IMR-90 (cell line): ENCODE data around the gene PTGR3. TPM values are rescaled to one million over a fixed set of nuclear protein-coding genes. Genes with fewer than 3 reads are reported as not detected.

Experiments
- ATAC-seq: fragments of 200-7000 bp; cut with Tn5 transposase; 2 replicates; pipeline ENCODE4 v1.9.1; 2020; ENCODE audit warnings: low read depth, mild to moderate bottlenecking, moderate library complexity
- BruUV-seq: library from RNA; stranded (reverse); fragments of 400-500 nt; replicated peaks from 2 replicates; lab custom pipeline; 2021; lab: Mats Ljungman, UMichigan
- CTCF ChIA-PET: fragments of 300-600 bp; formaldehyde crosslinking; extraction: SDS; loops from one replicate; lab custom pipeline; 2021; ENCODE audit warnings: antibody characterized with exemption; lab: Yijun Ruan, JAX
- POLR2A ChIA-PET: fragments of 300-600 bp; sonication (Branson Sonifier 250); formaldehyde crosslinking; loops from one replicate; lab custom pipeline; 2022; ENCODE audit warnings: antibody characterized with exemption; ENCODE audit not compliant: unreplicated experiment; lab: Charles Lee
- DNase-seq: peaks from one replicate; pipeline ENCODE4 v3.0.0; 2013
- H2AFZ ChIP-seq: replicated peaks from 2 replicates; pipeline ENCODE3; 2013; ENCODE audit warnings: low read length, mild to moderate bottlenecking; ENCODE audit not compliant: poor library complexity
- H2AK5ac ChIP-seq: 2 replicates; pipeline ENCODE4 v1.6.1; 2013; ENCODE audit warnings: low read depth, low read length, inconsistent platforms
- H2AK9ac ChIP-seq: replicated peaks from 2 replicates; pipeline ENCODE3; 2013; ENCODE audit warnings: mild to moderate bottlenecking, low read depth, low read length, moderate library complexity; ENCODE audit not compliant: poor library complexity
- H2BK120ac ChIP-seq: 2 replicates; pipeline ENCODE4 v1.6.1; 2013; ENCODE audit warnings: low read depth, low read length, inconsistent platforms
- H2BK15ac ChIP-seq: 3 replicates; pipeline ENCODE4 v1.6.1; 2013; ENCODE audit warnings: low read depth, low read length, inconsistent platforms
- H2BK20ac ChIP-seq: 2 replicates; pipeline ENCODE4 v1.6.1; 2013; ENCODE audit warnings: low read depth, mild to moderate bottlenecking, inconsistent platforms, low read length, moderate library complexity
- H2BK5ac ChIP-seq: 2 replicates; pipeline ENCODE4 v1.6.1; 2013; ENCODE audit warnings: mild to moderate bottlenecking, low read depth, low read length, inconsistent platforms; ENCODE audit not compliant: poor library complexity, severe bottlenecking
- H3K14ac ChIP-seq: replicated peaks from 2 replicates; pipeline ENCODE4 v1.6.1; 2013; ENCODE audit warnings: low read depth, low read length, inconsistent platforms
- H3K18ac ChIP-seq: 2 replicates; pipeline ENCODE4 v1.6.1; 2013; ENCODE audit warnings: low read depth, low read length, control low read depth
- H3K23ac ChIP-seq: 2 replicates; pipeline ENCODE4 v1.6.1; 2013; ENCODE audit warnings: low read depth, low read length, inconsistent platforms
- H3K27ac ChIP-seq: 2 replicates; pipeline ENCODE4 v1.5.1; 2013; ENCODE audit warnings: mild to moderate bottlenecking, control low read depth, low read length; ENCODE audit not compliant: insufficient read depth
- H3K27me3 ChIP-seq: 2 replicates; pipeline ENCODE4 v1.6.1; 2013; ENCODE audit warnings: low read length; ENCODE audit not compliant: control insufficient read depth, insufficient read depth
- H3K36me3 ChIP-seq: 2 replicates; pipeline ENCODE4 v1.6.1; 2013; ENCODE audit warnings: low read length, mixed read lengths; ENCODE audit not compliant: control insufficient read depth, insufficient read depth
- H3K4ac ChIP-seq: 2 replicates; pipeline ENCODE4 v1.6.1; 2013; ENCODE audit warnings: low read depth, low read length, inconsistent platforms
- H3K4me1 ChIP-seq: 2 replicates; pipeline ENCODE4 v1.6.1; 2013; ENCODE audit warnings: low read length, mixed read lengths; ENCODE audit not compliant: control insufficient read depth, insufficient read depth
- H3K4me2 ChIP-seq: 2 replicates; pipeline ENCODE4 v1.6.1; 2013; ENCODE audit warnings: low read depth, mild to moderate bottlenecking, control low read depth, low read length, moderate library complexity
- H3K4me3 ChIP-seq: 2 replicates; pipeline ENCODE4 v1.5.1; 2013; ENCODE audit warnings: low read depth, mild to moderate bottlenecking, control low read depth, low read length, moderate library complexity; ENCODE audit not compliant: insufficient read depth
- H3K56ac ChIP-seq: 2 replicates; pipeline ENCODE4 v1.6.1; 2013; ENCODE audit warnings: low read length, inconsistent platforms; ENCODE audit not compliant: insufficient read depth; ENCODE audit errors: extremely low read depth
- H3K79me1 ChIP-seq, 2 experiments: 2 replicates each; pipeline ENCODE4 v1.6.1; 2013; ENCODE audit warnings: low read length in 2 of 2, inconsistent platforms in 1 of 2, low read depth in 1 of 2
- H3K9ac ChIP-seq: 2 replicates; pipeline ENCODE4 v1.6.1; 2013; ENCODE audit warnings: low read depth, low read length, control low read depth
- H3K9me1 ChIP-seq: 2 replicates; pipeline ENCODE4 v1.6.1; 2013; ENCODE audit warnings: low read length, inconsistent platforms; ENCODE audit not compliant: insufficient read depth
- H3K9me3 ChIP-seq: 2 replicates; pipeline ENCODE4 v1.6.1; 2013; ENCODE audit warnings: low read length; ENCODE audit not compliant: control insufficient read depth, insufficient read depth
- H4K20me1 ChIP-seq: 2 replicates; pipeline ENCODE4 v1.6.1; 2013; ENCODE audit warnings: low read length, inconsistent platforms; ENCODE audit not compliant: insufficient read depth
- H4K5ac ChIP-seq: 2 replicates; pipeline ENCODE4 v1.6.1; 2013; ENCODE audit warnings: mild to moderate bottlenecking, low read depth, low read length, control low read depth
- H4K8ac ChIP-seq, 2 experiments: 2 replicates each; pipeline ENCODE4 v1.6.1; 2013; ENCODE audit warnings: low read depth in 2 of 2, low read length in 2 of 2, control low read depth in 1 of 2, inconsistent platforms in 1 of 2
- H4K91ac ChIP-seq: 2 replicates; pipeline ENCODE4 v1.6.1; 2013; ENCODE audit warnings: low read depth, low read length, inconsistent platforms; ENCODE audit not compliant: insufficient read depth
- BHLHE40 ChIP-seq: fragments of 150-350 bp; IDR thresholded peaks from 2 replicates; pipeline ENCODE4 v1.6.1; 2016; ENCODE audit warnings: mild to moderate bottlenecking, low read depth, low read length
- CEBPB ChIP-seq: IDR thresholded peaks from 2 replicates; pipeline ENCODE4 v1.6.1; 2012; ENCODE audit warnings: low read depth, low read length, improper control_type of control experiment
- CHD1 ChIP-seq: IDR thresholded peaks from 2 replicates; pipeline ENCODE4 v1.6.1; 2012; ENCODE audit warnings: low read depth, low read length, improper control_type of control experiment
- CTCF ChIP-seq: conservative IDR thresholded peaks from 2 replicates; pipeline ENCODE4 v1.5.1; 2012; ENCODE audit warnings: mild to moderate bottlenecking, low read depth, low read length, improper control_type of control experiment
- FOS ChIP-seq: fragments of 150-350 bp; IDR thresholded peaks from 2 replicates; pipeline ENCODE4 v1.6.1; 2016; ENCODE audit warnings: low read depth, low read length
- MAFK ChIP-seq: IDR thresholded peaks from 2 replicates; pipeline ENCODE4 v1.6.1; 2012; ENCODE audit warnings: low read depth, low read length, improper control_type of control experiment
- MAZ ChIP-seq: IDR thresholded peaks from 2 replicates; pipeline ENCODE4 v1.6.1; 2012; ENCODE audit warnings: low read depth, mild to moderate bottlenecking, low read length, improper control_type of control experiment, moderate library complexity, borderline replicate concordance
- MXI1 ChIP-seq: IDR thresholded peaks from 2 replicates; pipeline ENCODE4 v1.6.1; 2012; ENCODE audit warnings: low read depth, mild to moderate bottlenecking, low read length, moderate library complexity, borderline replicate concordance
- NFE2L2 ChIP-seq: fragments of 150-350 bp; IDR thresholded peaks from 2 replicates; pipeline ENCODE4 v1.6.1; 2016; ENCODE audit warnings: low read depth, mild to moderate bottlenecking, low read length
- POLR2A ChIP-seq: IDR thresholded peaks from 2 replicates; pipeline ENCODE4 v1.6.1; 2012; ENCODE audit warnings: mild to moderate bottlenecking, low read depth, low read length
- RAD21 ChIP-seq: IDR thresholded peaks from 2 replicates; pipeline ENCODE4 v1.6.1; 2012; ENCODE audit warnings: low read length, improper control_type of control experiment
- RCOR1 ChIP-seq: IDR thresholded peaks from 2 replicates; pipeline ENCODE4 v1.6.1; 2012; ENCODE audit warnings: mild to moderate bottlenecking, low read length, improper control_type of control experiment; ENCODE audit not compliant: insufficient replicate concordance
- RFX5 ChIP-seq: IDR thresholded peaks from 2 replicates; pipeline ENCODE4 v1.8.0; 2012; ENCODE audit warnings: low read depth, mild to moderate bottlenecking, low read length, moderate library complexity
- SMC3 ChIP-seq: fragments of 150-350 bp; IDR thresholded peaks from 2 replicates; pipeline ENCODE4 v1.6.1; 2016; ENCODE audit warnings: low read depth, mild to moderate bottlenecking, antibody characterized with exemption, low read length, moderate library complexity
- WGBS, 2 experiments: methylation state at CpG; one replicate each; pipeline versions ENCODE4 v1.1.5 to v1.1.7; 2013; ENCODE audit warnings: missing lambda C conversion rate in 2 of 2; ENCODE audit not compliant: insufficient read length in 1 of 2; ENCODE audit errors: extremely low coverage in 2 of 2; 5-methylcytosine and 5-hydroxymethylcytosine counted together
- dilution Hi-C: fragments of 300-500 bp; cut with HindIII; formaldehyde crosslinking; loops from one replicate; pipeline ENCODE4 v1.14.3; 2018; ENCODE audit warnings: low sequenced_read_pairs; ENCODE audit not compliant: unreplicated experiment
- in situ Hi-C: fragments of 300-500 bp; cut with MboI; formaldehyde crosslinking; loops from 3 replicates; pipeline ENCODE4 v1.14.3; 2019; ENCODE audit warnings: low sequenced_read_pairs, inconsistent platforms, mixed read lengths
- intact Hi-C: fragments of 100-400 bp; cut with micrococcal nuclease; formaldehyde crosslinking; loops from 2 replicates; pipeline ENCODE4 v1.10.0; 2022
- polyA plus RNA-seq, 3 experiments: library from polyadenylated mRNA; depleted of rRNA; stranded (reverse); fragments of >200 nt; gene quantifications; 2 replicates each; pipeline ENCODE4 v1.2.3, GENCODE V29; 2012; ENCODE audit warnings: low replicate concordance in 1 of 3
- total RNA-seq: library from RNA; depleted of rRNA; stranded (reverse); fragments of >200 nt; gene quantifications from 2 replicates; pipeline ENCODE4 v1.2.3, GENCODE V29; 2012
- TF ChIP-seq, protein P1 (sequence below): fragments of 150-350 bp; IDR thresholded peaks from 2 replicates; pipeline ENCODE4 v1.6.1; 2017; ENCODE audit warnings: mild to moderate bottlenecking, antibody characterized with exemption, low read length, low read depth
- TF ChIP-seq, protein P2 (sequence below): fragments of 150-350 bp; IDR thresholded peaks from 2 replicates; pipeline ENCODE4 v1.6.1; 2016; ENCODE audit warnings: low read depth, mild to moderate bottlenecking, low read length, moderate library complexity, borderline replicate concordance

Gene PTGR3
- total and polyA plus RNA-seq, 2 of the 4 experiments (the other 2 are of a cell fraction) = 16.1 to 26.4 TPM

DNA sequence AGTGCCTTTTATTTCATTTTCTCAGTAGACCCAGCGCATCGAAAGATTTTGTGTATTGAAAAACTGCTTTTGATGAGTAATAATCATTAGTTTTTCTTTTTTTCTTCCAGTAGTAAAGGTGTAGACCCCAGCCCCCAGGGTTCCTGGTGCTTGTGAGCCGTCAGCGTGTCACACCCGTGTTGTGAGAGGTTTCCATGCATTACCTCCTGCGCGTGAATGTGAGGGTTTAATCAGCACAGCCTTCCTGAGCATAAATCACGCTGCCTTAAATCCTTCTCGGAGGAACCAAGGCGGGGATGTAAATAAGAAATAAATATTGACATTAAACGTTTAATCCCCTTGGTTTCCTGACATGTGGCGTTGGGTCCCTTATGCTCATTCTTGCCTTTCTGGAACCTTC lies 26.0 kb upstream of the PTGR3 start:
- no peak overlapping the region for H3K23ac ChIP-seq
- ATAC-seq = no peak
- H4K5ac ChIP-seq = no peak overlapping the region
- no peak overlapping the region for H2BK20ac ChIP-seq
- H3K18ac ChIP-seq = no peak overlapping the region
- H3K36me3 ChIP-seq = peaks cover 8% of the 10 kb centered on the region; the same call in 1 of the 2 replicates
- no peak overlapping the region for H4K8ac ChIP-seq
- no peak overlapping the region for H3K14ac ChIP-seq
- H3K4me1 ChIP-seq = 0 out of 2 replicates have a peak, but pooled peaks cover 2% of the 10 kb centered on the region
- no peak overlapping the region for H3K4me3 ChIP-seq
- H2BK5ac ChIP-seq = no peak overlapping the region
- H3K9ac ChIP-seq = no peak overlapping the region
- H3K27me3 ChIP-seq = no peaks in the 10 kb centered on the region
- in situ Hi-C loops = no loop called here
- no peak overlapping the region for H2AFZ ChIP-seq
- H3K4me2 ChIP-seq = no peak overlapping the region
- TF ChIP-seq MAFK (no peak), MXI1 (no peak), CTCF (no peak), RCOR1 (no peak), RFX5 (no peak), BHLHE40 (no peak), MAZ (no peak), SMC3 (no peak), CHD1 (no peak), POLR2A (no peak), RAD21 (no peak), CEBPB (no peak), NFE2L2 (no peak), FOS (no peak)
- TF ChIP-seq, protein P1, sequence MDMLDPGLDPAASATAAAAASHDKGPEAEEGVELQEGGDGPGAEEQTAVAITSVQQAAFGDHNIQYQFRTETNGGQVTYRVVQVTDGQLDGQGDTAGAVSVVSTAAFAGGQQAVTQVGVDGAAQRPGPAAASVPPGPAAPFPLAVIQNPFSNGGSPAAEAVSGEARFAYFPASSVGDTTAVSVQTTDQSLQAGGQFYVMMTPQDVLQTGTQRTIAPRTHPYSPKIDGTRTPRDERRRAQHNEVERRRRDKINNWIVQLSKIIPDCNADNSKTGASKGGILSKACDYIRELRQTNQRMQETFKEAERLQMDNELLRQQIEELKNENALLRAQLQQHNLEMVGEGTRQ = no peak
- TF ChIP-seq, protein P2, sequence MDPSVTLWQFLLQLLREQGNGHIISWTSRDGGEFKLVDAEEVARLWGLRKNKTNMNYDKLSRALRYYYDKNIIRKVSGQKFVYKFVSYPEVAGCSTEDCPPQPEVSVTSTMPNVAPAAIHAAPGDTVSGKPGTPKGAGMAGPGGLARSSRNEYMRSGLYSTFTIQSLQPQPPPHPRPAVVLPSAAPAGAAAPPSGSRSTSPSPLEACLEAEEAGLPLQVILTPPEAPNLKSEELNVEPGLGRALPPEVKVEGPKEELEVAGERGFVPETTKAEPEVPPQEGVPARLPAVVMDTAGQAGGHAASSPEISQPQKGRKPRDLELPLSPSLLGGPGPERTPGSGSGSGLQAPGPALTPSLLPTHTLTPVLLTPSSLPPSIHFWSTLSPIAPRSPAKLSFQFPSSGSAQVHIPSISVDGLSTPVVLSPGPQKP = no peak
- H3K56ac ChIP-seq = no peak overlapping the region
- no peak overlapping the region for H3K27ac ChIP-seq
- H3K9me1 ChIP-seq = peaks cover 16% of the 10 kb centered on the region
- H4K91ac ChIP-seq = no peak overlapping the region
- H3K4ac ChIP-seq = no peak overlapping the region
- no peak overlapping the region for H2BK120ac ChIP-seq
- intact Hi-C loops = no loop called here
- H2AK9ac ChIP-seq = no peak overlapping the region
- ChIA-PET POLR2A (no interaction called here), CTCF (no interaction called here)
- dilution Hi-C loops = no loop called here
- no peak overlapping the region for H2BK15ac ChIP-seq
- peaks cover 3% of the 10 kb centered on the region; the same call in 1 of the 2 replicates for H4K20me1 ChIP-seq
- DNase-seq = no peak
- peaks cover 26 to 50% of the 10 kb centered on the region in 2 experiments for H3K79me1 ChIP-seq
- no TSS peak for BruUV-seq
- H2AK5ac ChIP-seq = no peak overlapping the region
- WGBS, 2 experiments = no CpG with 5 or more reads among the region's 12 CpGs
- no peaks in the 10 kb centered on the region for H3K9me3 ChIP-seq
